NOMO-1 treated with DMSO at 0.1 percent for 48 hours (cell line): Measurements from ENCODE around the gene HOATZ.

Experiments used
- DNase-seq: peaks from one replicate; lab custom pipeline; 2025; ENCODE audit not compliant: unreplicated experiment; lab: John Stamatoyannopoulos, UW

The HOATZ gene

DNA sequence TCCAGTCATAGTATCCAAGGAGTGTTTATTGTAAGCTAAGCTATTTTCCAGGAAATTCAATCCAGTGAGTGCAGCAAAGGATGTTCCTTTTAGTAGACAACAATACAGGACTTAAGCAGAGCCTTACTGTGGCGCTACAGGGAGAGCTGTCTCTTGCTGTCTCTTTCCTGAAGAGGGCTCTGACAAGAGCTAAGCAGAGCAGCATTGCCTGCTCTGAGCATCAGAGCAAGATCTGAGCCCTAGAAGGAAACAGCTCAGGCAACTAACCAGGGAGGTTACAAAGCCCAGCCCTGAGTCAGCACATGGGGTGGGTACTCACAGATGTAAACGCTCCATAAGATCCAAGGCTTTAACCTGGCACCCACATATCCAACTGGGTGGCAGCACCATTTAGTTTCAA is 33.9 kb downstream of the HOATZ start:
- DNase-seq, result no peak

DNA sequence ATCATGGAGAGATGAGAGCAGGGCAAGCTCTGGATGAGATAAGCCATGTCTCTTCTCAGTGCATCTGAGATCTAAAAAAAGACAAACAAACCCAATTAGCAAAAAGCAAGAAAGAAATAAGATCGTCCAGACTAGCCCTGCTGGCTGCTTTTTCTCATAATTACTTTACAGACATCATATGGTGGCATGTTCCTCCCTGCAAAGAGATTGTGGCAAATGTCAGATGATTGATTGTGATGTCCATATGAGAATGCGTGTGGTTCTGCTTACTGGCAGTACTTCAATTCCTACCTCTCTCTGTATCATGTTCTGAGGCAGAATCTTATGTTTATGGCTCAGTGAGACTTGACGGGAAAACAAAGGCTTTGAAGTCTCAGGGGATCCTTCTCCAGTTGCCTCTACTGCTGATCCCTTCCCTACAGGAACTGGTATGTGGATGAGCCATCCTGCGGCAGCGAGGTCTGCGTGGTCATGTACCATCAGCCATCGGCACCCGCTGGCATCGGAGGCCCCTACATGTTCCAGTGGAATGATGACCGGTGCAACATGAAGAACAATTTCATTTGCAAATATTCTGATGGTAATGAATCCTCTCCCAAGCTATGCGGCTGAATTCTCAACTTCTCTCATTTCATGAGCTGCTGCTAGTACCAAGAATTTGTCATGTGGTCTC is 34.8 kb downstream of the HOATZ start:
- no peak for DNase-seq

DNA sequence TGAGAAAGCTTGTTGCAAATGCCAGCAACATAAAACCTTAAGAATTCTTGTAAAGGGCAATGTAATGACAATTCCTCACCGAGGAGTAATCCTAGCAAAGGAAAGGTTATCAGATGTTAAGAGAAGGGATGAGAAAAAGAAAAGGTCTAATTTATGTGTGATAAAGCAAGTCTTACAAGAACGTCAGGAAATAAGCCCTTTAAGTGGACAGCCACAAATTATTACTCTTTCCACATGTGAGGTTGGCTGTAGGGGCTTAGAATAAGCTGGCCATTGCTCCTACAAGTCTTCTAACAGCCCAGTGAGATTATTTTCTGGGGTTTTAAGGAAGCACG is 35.3 kb downstream of the HOATZ start:
- DNase-seq, result no peak

GRCh38 chr11:111550258-111550657 is 35.7 kb downstream of the HOATZ start:
- peak; percentile 47 for DNase-seq

- DNase-seq, result no peak
Measured at GRCh38 chr11:111554532-111554931, 40.0 kb downstream of the HOATZ start.

- no peak for DNase-seq
Measured at GRCh38 chr11:111555255-111555654, 40.7 kb downstream of the HOATZ start.

DNA sequence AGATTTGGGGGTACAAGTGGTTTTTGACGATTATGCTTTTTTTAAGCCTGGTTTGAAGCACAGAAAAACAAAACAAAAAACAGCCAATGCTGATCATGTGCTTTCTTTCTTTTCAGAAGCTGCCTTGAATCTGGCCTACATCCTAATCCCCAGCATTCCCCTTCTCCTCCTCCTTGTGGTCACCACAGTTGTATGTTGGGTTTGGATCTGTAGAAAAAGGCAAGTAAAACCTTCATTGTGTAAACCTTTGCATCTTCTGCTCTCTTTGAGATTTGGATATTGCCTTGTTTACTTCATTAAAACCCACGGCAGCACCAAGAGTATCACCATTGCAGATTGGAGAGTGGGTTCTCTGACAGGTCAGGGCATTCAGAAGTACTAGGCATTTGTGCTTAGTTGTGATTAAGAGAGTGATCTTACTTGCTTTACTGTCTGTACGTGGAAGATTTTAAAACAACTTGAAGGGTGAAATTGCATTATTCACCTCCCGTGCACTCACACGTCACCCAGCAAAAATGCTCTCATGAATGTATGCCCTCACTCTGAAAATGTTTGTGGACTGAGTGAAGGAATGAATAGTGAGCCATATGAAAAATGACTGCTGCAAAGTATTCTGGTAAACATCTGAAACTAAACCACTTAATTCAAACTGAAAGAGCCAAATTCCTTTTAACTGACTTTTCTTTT is 43.0 kb downstream of the HOATZ start:
- no peak for DNase-seq

GRCh38 chr11:111559800-111560464 is 45.4 kb downstream of the HOATZ start:
- DNase-seq, result no peak

GRCh38 chr11:111560800-111561199 is 46.2 kb downstream of the HOATZ start:
- DNase-seq, result no peak

DNA sequence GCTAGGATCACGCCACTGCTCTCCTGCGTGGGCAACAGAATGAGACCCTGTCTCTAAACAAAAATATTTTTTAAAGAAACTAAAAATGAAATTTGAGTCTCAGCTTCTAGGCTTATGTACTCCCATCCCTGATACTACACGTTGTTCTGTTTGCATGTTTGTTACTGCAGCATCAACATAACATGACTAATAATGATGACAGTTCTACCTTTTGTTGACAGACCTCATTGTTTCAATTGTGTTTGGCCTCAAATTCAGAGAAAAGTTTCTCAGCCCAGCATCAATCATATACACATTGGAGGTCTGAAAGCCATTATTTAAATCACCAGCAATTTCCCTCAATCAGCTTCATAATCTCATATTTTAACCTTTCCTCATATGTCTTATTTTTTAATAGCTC is 46.7 kb downstream of the HOATZ start:
- DNase-seq, result no peak

DNA sequence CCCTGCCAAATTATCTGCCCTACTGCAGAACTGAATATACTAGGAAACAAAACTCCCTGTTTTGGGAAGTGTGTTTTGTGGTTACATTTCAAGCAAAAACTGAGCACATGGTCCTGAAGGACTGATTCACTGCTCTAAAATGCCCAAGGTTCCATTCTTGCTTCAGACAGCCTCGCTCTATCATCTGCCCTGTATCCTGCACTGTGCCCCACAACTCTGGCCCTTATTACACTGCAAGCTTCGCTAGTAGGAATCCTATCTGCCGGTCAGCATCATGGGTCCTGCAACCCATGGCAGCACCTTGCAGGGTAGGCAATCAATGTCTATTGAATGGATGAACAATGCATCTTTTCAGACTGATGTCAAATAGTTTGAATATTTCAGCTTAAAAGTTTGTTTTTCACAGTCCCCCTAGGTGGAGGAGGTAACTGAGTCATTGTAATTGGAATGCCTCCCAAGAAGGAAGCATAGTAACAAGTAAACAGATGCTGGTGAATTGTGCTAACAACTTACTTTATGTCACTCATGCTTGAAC is 47.3 kb downstream of the HOATZ start:
- DNase-seq, result no peak

DNA sequence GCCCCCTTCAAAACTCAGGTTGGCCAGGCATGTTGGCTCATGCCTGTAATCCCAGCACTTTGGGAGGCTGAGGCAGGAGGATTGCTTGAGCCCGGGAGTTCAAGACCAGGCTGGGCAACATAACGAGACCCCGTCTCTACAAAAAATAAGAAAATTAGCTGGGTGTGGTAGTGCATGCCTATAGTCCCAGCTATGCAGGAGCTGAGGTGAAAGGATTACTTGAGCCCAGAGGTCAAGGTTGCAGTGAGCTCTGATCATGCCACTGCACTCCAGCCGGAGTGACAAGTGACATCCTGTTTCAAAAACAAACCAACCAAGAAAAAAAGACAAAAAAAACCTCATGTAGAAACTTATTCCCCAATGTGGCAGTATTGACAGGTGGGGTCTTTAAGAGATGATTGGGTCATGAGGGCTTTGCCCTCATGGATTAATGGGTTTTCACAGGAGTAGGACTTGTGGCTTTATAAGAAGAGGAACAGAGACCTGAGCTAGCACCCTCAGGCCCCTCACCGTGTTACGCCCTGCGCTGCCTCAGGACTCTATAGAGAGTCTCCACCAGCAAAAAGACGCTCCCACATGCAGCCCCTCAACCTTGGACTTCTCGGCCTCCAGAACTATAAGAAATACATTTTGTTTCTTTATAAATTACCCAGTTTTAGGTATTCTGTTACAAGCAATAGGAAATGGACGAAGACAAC is 48.3 kb downstream of the HOATZ start:
- no peak for DNase-seq

DNA sequence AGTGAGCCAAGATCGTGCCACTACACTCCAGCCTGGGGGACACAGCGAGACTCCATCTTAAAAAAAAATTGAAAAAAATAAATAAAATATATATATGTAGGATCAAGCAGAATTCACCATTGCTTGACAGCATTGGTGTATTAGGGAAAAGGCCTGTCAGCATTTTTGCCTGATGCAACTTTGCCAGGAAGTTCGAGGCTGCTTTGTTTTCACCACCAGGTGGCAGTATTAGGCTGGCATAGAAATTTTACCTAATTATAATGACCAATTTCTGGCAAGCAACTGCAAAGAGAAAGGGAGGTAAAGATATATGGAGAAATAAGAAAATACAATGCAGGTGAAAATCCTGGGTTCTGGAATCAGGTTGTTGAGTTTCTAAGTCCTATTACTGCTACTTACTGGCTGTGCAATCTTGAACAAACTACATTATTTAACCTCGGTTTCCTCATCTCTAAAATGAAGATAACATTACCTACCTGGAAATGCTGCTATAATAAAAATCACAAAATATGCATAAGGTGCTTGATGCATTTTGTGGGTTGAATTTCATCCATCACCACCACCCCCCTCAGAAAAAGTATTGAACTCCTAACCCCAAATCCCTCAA is 50.6 kb downstream of the HOATZ start:
- DNase-seq, result peak; percentile 43

GRCh38 chr11:111566324-111566723 is 51.7 kb downstream of the HOATZ start:
- DNase-seq, result no peak

GRCh38 chr11:111569476-111569875 is 54.9 kb downstream of the HOATZ start:
- no peak for DNase-seq

- no peak for DNase-seq
Measured at GRCh38 chr11:111570796-111571195, 56.2 kb downstream of the HOATZ start.

GRCh38 chr11:111571829-111572501 is 57.4 kb downstream of the HOATZ start:
- DNase-seq, result no peak

DNA sequence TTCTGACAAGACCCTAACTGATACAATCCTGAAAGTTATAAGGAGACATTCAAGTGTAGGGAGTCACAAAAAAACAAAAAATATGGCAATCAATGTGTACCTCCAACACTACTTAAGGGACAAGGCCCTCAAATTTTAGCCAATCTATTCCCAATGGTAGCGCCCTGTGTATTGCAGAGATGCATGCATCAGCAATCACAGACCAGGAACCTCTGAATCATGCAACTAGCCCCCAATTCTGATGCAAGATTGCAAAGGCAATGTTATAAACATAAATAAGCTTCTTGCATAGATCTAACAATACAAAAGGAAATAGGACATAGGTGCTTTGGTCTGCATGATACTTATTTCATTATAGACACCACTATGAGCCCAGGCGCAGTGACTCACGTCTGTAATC is 58.0 kb downstream of the HOATZ start:
- no peak for DNase-seq

DNA sequence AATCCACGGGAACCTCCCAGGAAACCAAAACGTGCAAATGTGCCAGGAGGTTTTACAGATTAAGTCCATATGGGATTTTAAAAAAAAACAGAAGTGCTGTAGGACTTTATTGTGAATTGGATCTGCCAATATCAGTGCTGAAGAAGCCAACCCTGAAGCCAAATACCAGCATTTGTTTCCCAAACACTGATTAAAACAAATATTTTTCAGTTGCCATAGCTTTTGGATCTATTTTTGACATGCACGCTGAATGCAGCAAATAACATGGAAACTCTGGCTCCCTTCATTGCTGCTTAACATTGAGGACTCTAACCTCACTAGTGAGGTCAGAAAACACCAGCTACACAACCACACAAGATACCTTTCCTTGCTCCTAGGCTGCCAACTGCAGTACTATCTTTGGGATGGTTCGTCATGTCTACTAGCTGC is 59.3 kb downstream of the HOATZ start:
- DNase-seq, result no peak

GRCh38 chr11:111574373-111575225 is 60.0 kb downstream of the HOATZ start:
- DNase-seq, result no peak
